ENCODE results near the gene ISYNA1.

Gene ISYNA1

DNA sequence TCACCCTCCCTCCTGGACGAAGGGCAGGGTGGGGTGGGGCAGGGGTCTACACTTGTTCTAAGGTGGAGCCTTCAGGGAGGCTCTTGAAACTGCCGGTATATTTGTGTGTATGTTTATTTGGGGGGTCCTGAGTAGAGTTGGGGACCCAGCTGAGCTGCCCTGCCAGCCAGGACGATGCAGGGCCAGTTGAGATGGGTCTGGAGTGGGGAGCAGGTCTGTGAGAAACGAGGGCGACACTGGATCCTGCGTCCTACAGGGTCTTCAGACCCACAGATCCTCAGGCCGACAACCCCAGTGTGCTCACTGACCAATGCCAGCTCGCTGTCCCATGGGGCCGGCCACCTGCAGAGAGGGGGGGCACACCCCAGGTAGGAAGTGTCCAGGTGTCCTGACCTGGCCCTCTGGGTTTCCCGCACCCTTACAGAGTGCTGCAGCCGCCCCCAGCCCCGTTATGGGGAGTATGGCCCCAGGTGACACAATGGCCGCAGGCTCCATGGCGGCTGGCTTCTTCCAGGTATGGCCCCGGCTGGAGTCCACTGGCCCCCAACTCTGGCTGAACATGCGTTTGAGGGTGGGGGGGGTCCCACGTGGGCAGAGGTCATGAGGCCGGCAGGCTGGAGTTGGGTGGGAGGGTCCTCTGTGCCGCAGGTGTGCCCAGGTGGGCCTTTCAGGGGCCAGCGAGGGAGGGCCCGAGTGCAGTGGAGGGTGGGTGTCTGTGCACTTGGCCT is 7.4 kb downstream of the ISYNA1 start:
- DNase-seq: no peak

DNA sequence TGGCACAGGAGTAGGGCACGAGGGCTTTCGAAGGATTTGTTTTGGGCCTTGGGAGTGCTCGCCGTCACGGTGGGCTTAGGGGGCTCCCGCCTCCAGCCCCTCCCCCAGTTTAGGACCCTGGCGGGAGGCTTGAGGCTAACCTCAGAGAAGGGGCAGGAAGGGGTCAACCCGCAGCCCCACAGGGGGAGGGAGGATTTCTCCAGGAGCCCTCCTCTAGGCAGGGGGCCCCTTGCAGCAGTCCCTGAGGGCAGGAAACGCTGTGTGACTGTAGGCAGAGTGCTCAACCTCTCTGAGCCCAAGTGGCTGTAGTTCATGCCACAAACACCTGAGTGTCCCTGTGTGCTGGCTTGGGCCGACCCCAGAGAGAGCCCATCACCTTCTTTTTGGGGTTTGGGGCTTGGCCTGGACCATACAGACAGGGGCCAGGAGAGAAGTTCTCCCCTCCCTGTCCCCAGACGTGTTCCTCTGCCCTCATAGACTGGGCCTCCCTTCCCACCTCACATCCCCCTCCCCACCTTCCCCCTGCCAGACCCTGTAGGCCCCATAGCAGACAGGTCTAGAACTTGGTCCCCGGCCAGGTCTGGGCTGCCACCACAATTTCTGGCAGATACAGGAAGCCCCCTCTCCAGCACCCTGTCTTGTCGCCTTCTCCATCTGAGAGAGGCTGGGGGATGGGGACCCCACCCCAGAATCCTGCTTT is 8.1 kb downstream of the ISYNA1 start:
- DNase-seq: no peak

DNA sequence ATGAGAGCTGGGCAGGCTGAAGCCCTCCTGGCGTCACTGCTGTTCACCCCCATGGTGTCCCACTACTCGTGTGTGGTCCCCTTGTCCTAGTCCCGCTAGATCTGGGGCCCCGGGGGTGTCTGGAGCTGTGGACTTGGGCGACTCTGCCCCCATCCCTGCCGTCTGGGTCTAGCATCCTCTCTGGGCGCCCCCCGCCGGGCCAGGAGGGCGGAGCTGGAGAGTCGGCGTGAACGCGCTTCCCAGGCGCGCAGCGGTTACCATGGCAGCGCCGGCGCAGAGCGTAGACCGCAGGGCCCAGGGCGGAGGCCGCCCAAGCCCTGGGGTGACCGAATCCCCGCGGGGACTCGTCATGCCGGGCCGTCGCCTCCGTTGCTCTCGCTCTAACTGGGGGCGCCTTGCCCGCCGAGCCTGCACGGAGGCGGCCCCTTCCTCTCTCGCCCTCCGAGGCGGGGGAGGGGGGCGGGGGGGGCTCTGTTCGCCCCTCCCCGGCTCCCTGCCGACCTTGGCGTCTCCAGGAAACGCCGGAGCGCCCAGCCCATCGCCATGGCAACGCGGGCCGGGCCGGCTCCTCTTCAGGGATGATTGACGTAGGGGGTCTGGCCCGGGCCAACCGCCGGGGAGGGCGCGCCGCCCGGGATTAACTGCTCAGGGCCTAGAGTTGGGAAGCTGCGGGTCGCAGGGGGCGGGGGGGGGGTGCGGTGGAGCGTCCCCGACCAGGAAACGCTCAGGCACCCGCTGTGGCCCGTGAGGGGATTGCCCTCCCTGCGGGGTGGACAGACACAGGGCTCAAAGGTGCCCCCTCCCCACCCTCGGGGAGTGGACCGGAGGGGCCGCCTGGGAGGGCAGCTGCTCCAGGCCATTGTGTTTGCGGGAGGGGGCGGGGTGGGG is 8.9 kb downstream of the ISYNA1 start:
- peak; percentile 86 for DNase-seq

DNA sequence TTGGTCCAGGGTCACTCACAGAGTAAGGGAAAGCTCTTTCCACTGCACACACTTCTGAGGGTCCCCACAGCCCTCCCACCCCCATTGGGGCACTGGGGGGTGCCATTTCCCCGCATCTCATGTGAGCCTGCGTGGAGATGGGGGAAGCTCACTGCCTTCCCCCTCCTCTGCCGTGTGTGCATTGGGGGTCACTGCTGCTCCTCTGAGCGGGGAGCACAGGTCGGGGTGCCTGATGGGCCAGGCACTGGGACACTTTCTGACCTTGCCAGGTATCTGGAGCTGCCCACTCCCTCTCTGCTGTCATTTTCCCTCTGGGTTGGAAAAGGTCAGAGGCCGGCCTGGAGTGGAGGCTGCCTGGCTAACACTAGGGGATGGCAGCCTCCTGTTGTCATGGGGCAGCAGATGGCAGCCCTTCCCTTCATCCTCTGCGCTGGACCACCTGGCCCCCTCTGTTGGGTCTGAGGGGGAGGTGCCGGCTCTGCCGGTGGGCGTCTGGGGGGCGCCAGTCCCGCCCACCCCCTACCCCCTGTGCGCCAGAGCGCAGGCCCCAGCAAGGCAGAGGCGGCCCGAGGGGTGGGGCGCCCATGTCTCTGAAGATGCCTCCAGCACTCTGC is 9.7 kb downstream of the ISYNA1 start:
- no peak for DNase-seq

DNA sequence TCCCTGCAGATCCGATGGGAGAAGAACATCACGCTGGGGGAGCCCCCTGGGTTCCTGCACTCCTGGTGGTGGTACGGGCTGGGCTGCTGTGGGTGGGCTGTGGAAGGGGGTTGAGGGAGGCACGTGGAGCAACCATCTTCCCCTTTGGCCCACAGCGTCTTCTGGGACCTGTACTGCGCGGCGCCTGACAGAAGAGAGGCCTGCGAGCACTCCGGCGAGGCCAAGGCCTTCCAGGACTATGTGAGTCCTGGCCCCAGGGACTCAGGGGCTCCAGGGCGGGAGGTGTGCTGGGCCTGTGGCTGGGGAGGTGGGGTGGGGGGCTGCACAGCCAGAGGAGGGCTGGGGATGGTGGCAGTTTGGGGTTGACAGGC is 10.2 kb downstream of the ISYNA1 start:
- DNase-seq: no peak

DNA sequence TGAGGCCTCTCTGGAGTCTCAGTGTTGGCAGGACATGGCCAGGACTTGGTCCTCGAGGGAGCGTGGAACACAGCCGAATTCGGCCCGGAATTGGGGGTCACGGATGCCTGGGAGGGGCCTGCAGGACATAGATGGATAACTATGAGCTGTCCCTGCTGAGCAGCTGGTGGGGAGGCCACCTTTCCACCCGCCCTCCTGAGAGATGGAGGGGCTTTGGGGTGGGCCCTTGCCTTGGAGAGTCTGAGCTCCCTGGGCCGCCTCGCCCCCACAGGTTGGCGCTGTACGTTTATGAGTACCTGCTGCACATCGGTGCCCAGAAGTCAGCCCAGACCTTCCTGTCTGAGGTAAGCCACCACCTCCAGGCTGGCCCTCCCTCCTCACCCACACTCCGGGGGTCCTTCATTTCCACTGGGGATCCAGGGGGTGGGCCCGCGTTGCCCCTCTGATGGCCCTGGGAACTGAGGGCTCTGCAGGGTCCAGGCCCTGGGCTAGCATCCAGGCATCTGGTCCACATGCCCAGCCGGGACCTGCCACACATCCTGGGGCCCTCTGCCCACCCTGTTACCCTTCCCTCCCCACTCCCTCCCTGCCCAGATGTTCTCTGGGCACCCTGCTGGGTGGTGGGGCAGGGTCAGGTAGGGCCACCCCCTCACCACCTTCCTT is 10.7 kb downstream of the ISYNA1 start:
- DNase-seq: no peak

DNA sequence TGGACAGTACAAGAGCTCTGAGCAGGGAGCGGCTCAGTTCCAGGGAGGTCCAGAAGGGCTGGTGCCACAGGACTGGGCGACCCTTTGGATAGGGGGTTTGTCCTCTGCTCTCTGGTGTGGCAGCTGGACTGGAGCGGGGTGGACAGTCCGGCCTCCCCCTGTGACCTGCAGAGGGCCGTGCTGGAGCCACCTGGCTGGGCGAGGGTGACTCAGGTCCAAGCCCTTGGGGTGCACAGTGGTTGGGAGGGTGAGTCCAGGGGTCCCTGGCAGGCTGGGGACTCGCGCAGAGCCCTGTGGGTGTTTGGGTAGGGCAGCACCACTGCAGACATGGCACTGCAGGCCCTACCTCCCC is 11.5 kb downstream of the ISYNA1 start:
- DNase-seq: no peak

DNA sequence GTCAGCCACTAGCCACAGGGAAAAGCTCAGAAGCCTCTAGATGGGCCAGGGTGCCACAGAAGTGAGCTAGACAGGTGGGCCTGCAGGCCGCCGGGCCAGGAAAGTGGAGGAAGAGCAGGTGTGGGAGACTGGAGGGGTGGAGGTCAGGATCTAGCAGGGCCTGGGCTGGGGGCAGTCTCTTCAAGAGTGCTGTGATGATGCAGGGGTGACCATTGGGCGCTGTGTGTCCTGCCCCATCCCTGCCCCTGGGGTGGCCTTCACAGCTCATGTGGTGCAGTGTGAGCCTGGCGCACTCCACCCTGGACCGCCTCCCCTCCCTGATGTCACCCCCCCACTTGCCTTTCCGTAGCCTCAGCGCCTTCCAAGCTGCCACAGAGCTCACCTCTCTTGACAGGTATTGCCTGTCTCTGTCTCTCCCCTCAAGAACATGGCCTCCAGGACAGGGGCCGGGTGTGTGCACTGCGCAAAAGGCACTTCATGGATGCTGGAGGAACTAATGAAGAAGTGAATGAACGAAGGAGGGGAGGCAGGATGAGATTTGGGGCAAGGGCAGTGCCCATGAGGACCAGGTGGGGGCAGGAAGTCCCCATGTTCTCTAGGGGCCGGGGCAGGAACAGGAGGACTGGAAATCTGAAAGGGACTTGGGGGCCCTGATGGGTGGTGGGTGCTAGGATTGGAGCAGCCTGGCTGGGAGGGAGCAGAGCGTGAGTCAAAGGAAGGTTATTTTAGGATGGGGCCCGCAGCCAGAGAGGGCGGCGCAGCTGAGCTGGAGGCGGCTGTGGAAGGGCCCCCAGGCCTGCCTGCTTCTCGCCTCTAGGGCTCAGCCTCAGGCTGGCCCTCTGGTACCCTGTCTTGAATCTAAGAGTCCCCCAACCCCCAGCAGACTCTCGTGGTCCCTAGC is 12.2 kb downstream of the ISYNA1 start:
- no peak for DNase-seq

DNA sequence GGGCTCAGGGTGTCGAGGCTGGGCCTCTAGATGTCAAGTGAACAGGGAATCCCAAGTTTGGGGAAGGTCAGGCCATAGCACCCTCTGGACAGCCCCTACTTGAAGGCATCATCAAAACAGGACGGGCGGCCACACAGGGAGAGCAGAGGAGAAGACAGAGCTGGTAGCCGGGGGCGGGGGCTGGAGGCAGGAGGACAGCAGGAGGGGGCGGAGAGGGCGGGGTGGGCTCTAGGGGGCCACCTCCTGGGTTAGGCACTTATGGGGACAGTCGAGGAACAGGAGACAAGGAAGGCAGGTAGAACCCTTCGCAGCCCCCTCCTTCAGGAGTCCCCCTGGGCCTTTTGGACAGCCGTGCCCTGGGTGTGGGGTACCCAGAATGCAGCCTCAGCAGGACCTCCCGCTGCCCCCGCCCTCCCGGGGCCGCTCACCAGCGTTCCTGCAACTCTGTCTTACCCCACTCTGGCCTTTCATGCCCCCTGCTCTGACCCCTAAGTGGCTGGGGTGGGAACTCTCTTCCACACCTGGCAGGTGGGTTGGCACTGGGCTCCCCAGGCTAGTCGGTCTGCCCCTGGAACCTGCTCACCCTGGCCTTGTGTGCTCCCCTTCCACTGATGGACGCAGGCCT is 12.9 kb downstream of the ISYNA1 start:
- no peak for DNase-seq

DNA sequence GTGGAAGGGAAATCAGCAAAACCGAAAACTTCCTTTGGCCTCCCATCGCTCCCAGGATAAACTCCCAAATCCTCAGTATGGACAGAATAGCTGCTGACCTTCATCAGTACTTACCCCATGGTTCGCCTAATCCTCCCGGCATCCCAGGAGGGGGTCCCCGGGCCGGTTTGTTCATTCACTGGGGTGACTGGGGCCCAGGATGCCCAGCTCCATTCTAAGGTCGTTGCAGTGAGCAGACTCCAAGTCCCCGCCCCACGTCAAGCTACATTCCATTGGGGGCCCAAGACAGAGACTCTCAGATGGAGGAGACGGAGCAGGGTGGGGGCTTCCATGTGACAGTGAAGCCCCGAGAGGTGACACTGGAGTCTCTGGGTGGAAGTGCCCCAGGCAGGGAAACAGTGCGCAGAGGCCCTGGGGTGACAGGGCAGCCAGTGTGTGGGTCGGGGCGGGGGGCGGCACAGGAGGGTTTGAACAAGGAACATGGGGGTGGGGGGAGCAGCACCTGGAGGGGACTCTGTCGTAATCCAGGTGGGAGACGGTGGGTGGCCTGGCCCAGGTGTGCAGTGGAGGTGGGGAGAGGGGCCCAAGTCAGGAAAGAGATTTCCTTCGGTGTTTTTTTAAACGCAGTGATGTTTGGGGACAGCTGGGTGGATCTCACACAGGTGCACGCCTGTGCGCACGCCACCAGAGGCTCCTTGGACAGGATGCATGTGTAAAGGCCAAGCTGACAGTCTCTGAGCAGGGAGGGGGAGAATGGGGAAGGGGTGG is 13.6 kb downstream of the ISYNA1 start:
- DNase-seq: no peak

DNA sequence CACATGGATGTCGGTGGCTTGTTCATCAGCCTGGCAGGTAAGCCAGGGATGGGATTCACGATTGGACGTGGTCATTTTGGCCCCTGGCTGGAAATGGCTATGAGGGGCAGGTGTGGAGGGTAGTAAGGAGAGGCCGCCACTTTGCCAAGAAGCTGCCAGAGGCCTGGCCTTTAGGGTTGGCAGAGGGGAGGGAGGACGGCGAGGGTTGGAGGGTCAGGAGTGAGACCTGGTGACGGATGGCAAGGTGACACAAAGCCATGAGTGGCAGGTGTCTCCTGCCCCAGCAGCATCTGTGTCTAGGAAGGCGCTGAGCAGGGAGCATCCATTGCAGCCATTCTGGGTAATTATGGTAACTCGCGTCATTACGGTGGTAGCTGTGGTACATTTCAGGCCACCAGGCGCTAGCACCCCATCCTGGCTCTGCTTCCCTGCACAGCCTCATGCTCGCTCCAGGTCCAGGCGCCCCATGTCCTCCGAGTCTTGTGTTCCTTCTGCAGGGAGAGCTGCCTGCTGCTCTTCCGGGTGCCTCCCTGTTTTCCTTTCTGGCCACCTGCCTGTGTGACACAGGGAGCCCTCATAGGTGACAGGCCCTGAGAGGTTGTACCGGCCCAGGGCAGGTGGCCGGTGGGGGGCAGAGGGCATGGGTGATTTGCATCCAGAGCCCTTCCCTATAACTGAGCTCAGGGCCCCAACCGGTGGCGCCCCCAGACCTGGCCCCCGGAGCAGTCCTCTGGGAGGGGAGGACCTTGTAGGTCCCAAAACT is 14.5 kb downstream of the ISYNA1 start:
- no peak for DNase-seq

DNA sequence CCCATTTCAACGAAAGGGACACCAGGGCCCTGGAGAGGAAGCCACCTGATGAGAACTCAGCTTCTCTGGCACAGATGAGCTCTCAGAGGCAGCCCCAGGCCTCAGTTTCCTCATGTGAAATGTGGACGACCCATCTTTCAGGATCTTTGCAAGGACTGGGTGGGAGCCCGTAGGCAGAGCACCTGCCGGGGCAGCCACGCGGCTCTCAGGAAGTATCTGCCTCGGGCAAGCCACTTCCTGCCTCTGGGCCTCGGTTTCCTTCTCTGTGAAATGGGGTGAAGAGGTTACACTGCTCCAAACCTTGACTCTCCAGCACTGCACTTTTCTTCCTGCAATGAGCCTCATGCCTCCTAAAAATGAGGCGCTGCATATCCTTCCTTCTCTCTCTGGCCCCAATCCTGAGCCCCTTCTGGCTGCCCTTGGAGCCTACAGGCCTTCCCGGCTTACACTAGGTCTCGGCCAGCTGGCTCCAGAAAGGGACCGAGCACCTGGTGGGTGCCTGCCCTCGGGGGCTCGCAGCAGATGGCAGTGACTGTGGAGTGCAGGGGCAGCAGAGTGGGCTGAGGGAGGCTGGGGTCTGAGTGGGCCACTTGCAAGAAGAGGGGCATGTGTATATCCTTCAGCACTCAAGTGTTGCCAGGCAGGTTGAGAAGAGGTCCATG is 15.3 kb downstream of the ISYNA1 start:
- DNase-seq: no peak

DNA sequence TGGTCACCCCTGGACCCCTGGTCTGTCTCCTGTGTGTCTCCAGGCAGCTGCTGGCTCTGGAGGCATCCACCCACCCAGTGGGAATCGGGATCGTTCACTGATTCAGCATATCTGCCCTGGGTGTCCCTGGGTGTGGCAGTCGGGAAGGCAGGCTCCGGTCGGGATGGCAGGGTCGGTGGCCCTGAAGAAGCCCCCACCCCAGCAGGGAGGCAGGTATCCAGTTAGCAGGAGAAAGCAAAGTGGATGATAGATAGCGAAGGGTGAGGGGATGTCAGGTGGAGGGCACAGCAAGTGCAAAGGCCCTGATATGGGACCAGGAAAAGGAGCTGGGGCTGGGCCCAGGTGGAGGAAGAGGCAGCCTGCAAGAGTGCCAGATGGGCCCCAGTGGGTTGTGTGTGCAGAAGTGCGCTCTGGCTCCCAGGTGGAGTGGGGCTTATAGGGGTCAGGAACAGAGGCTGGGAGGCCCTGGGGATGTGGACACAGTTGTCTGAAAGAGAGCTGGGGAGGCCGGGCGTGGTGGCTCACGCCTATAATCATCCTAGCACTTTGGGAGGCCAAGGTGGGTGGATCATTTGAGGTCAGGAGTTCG is 16.5 kb downstream of the ISYNA1 start:
- no peak for DNase-seq

DNA sequence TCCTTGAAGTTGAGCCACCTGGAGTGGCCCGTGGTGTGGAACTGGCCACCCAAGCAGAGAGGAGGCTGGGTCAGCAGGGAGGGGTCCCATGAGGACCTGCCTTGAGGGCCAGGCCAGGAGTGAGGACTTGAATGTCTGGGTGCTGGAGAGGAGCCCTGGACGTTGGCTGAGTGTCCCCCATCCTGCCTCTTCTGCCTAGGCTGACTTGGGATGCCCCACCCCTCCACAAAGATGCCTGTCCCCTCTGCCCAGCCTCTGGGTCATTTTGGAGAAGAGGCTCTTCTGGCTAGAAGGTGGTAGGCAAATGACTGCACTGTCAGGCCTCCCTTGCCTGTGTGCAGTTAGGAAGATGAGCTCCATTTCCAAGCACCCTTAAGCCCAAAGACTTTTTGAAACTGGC is 17.0 kb downstream of the ISYNA1 start:
- DNase-seq: no peak

DNA sequence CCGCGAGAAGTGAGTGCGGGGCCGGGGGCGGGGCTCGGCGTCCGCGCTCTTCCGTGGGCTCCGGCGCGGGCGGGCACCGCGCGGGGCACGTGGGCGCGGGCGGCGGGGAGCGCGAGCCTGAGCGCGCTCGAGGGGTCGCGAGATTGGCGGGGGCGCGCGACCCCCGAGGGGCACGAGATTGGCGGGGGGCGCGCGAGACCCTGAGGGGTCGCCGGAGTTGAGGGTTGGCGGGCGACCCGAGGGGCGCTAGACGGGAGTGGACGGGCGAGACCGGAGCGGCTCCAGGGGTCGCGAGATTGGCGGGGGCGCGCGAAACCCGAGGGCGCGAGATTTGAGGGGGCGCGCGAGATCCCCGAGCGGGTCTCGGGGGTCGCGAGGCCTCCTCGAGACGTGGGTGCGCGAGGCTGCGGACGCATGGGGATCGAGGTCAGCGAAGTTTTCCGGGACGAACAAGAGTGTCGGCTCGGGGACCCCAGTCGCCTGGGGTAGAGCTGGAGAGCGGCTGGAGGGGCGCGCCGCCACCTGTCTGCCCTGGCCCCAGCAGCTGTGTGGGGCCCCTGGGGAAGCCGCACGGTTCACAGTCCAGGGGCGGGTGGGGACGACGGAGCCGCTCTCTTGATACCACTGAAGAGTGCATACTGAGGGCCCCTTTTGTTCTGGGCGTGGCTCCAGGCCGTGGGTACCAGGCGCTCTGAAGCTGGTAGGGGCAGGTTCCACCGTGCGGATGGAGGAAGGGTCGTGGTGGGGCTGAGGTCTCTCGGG is 18.1 kb downstream of the ISYNA1 start:
- DNase-seq: peak; percentile 70

DNA sequence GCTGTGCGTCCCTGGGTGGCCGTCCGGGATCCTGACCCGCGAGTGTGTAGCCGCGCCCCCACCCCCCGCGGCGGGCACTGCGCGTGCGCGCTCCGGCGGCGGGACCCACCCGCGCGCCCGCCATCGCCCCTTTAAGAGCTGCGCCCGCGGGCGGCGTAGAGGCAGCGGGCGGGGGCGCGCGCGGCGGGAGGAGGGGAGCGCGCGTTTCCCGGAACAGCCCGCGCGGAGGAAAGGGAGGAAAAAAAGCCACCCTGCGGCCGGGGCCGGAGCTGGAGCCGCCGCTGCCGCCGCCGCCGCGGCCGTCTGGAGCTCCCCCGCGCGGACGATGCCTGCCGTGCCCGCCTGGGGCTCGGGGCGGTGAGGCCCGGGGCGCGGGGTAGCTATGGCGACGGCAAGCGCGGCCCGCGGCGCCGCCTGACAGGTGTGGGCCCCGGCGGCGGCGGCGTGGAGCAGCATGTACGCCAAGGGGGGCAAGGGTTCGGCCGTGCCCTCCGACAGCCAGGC is 18.7 kb downstream of the ISYNA1 start, which contains the start of gene SSBP4:
Gene SSBP4, plus strand, starts transcription at position 204 of the 504 bp plus-strand sequence. Its CDS starts 251 bp downstream, at position 455.
- peak; percentile 79 for DNase-seq

DNA sequence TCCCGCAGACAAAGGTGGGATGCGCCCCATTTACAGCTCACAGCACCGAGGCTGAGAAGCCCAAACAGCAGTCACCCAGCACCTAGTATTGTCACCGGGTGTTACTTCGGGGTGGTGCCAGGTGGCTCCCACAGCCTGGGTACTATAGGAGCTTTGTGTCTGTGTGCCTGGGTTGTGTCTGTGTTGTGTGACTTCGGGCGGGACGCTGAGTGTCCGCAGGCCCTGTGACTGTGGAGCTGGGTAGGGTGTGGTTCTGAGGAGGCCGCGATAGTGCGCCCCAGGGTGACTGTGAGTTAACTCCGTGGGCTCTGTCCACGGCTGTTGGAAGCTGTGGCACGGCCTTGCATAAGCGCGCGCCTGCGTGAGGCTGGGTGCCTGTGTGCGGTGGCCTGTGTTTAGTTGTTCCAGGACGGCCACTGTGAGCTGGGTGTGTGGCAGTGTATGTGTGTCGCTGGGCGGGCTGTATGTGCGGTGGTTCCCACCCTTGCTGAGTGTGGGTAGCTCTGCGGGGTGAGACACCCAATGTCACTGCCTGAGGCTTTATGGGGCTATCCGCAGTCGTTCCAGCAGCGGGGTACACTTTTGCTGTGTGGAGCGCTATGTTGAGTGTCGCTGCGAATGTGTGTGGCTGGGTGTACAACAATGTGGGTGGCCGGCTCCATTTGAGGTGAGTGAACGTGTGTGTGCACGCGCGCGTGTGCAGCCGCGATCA is 19.3 kb downstream of the ISYNA1 start:
- no peak for DNase-seq

Data from stimulated activated CD8-positive, alpha-beta memory T cell treated with anti-CD3 and anti-CD28 coated beads, Interleukin-4, amount 100 ng/mL, for 48 hours (primary cell).